Amniotic epithelial cell (primary cell): ENCODE data around the gene FBXO8.
"Not testable (repeated sequence)": the region's sequence is repeated elsewhere in the genome, so short reads cannot be mapped to it uniquely, and the experiment has no call there.

Experiments used
- DNase-seq: peaks from one replicate; pipeline ENCODE4 v3.0.0-alpha.2; 2010; ENCODE audit warnings: low read depth

Gene FBXO8, protein sequence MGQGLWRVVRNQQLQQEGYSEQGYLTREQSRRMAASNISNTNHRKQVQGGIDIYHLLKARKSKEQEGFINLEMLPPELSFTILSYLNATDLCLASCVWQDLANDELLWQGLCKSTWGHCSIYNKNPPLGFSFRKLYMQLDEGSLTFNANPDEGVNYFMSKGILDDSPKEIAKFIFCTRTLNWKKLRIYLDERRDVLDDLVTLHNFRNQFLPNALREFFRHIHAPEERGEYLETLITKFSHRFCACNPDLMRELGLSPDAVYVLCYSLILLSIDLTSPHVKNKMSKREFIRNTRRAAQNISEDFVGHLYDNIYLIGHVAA

DNA sequence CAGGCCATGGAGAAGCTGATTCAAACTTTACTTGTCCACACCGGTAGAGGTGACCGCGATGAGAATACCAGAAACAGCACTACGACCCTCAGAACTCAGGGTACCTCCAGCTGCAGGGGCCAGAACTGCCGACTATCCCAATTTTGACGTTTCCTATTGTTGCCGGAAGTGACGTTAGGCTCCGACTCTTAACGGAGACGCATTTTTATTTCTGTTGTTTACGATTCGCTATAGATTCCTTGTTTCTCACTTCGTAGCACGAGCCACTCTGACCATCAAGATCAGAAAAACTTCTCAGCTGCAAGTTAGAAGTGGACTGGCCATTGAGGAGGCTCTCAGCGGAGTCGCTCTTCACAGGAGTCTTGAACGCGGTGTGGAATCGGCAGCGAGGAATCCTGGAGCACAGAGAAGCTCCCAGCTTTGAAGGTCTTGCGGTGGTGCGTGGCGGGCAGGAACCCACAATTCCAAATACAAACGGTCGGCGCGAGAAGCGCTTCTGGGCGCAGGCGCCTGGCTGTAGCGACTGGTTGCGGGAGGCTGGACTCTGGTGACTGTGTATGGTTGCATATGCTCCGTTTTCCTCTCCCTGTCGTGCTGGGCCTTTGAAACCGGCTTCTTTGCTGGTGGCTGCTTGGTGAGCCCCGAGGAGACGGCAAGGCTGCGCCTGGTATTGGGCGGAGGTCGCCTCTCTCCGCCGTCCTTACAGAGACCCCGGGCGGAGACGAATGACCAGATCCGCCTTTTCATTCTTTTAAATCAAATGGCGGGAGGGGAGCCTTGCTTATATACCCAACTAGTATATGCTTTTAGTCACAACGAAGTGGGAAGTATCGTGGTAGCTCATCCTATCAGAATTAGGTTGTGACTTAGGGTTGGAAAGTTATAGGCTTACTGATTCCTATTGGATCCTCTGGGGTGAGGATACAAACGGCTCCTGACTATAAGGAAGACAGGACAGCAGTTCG lies at the start of gene FBXO8, which contains the start of gene CEP44:
Gene FBXO8, minus strand, starts transcription at position 161 of the 965 bp plus-strand sequence. CDS start 20,575 bp downstream, outside the sequence.
Gene CEP44, plus strand, starts transcription at position 405 of the 965 bp plus-strand sequence. CDS start 15,211 bp downstream, outside the sequence.
- peak; percentile 80 for DNase-seq

DNA sequence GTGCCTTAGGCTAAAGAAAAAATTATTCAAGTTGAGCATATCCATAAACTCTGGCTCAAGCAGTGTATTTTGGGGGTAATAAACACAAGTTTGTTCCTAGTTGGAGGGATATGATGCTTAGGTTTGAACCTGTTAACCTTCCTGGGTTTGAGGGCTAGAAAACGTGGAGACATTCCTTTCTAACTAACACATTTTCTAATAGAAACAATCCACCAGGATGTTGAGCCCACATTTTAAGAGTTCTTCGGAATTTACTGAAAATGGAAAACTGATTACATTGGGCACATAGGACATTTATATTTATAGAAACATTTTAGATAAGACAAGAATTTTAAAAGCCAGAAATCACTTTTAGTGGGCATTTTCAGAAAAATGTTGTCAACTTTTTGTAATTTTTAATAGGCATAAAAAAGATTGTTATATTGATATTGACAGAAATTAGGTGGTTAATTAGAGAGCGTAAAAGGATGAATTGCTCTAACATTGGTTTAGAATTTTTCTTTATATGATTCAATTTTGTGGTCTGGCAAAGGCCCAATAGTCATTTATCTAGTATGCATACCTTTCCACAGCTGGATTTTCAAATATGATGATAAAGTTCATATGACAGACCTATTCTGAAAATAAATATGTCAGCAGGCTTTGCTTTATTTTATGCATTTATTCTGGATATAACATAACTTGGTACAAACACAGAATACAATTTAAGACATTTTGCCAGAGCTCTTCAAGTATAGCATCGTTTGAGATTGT lies 49.5 kb upstream of the FBXO8 start:
- DNase-seq: peak; percentile 70

GRCh38 chr4:174324725-174325124 lies 41.3 kb upstream of the FBXO8 start:
- peak; percentile 83 for DNase-seq

DNA sequence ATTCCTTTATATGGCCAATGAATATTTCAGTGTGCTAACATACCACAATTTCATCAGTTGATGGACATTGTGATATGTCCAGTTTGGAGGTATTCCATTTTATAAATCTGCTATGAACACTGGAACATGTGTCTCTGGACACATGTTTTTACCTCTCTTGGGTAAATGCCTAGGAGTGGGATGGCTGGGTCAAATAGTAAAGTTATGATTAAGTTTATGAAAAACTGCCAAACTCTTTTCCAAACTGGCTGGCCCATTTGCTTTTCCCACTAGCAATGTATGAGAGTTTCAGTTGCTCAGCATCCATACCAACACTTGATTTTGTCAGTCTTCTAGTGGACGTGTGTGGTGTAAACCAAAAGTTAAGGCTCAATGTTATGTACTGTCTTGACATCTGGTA lies 40.8 kb upstream of the FBXO8 start:
- DNase-seq: no peak

GRCh38 chr4:174320494-174321199 lies 37.2 kb upstream of the FBXO8 start:
- no peak for DNase-seq

GRCh38 chr4:174318829-174319764 lies 35.6 kb upstream of the FBXO8 start:
- DNase-seq: peak; percentile 38

GRCh38 chr4:174317531-174317930 lies 34.1 kb upstream of the FBXO8 start:
- DNase-seq: no peak

DNA sequence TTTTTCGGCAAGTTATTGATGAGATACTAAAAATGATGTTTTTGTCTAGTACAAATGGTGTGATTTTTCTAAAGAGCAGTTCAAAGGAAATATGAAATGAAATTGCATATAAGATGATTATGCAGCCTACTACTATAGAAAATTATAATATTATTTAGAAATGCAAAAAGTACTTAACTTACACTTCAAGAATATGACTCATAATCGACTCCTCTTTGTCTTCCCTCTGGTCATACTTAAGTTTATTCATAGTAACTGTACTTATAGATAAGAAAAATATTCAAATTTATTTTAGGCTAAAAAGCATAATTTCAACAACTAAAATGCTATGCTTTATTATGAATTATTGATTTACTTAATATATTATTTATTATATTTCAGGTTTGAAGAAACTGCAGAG lies 33.5 kb upstream of the FBXO8 start:
- peak; percentile 36 for DNase-seq

DNA sequence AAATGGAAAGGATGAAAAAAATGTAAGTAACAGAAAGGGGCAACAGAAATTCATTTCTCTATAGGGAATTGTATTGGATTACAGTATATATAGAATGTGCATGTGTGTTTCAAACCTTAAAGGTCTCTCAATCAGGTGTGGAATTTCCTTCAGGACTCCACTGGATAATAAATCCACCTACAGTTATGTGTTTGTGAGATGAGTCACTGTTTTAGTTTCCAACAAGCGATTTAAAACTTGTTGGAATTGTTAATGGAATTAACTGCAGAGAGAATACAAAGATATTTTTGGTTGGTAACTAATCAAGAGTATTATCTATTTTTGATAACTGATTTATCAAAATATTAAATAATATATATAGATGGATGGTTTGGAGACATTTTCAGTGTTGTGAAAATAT lies 33.1 kb upstream of the FBXO8 start:
- DNase-seq: peak; percentile 38

GRCh38 chr4:174314770-174315169 lies 31.3 kb upstream of the FBXO8 start:
- peak; percentile 85 for DNase-seq

GRCh38 chr4:174314274-174314673 lies 30.8 kb upstream of the FBXO8 start:
- no peak for DNase-seq

GRCh38 chr4:174312993-174313392 lies 29.5 kb upstream of the FBXO8 start:
- no peak for DNase-seq

DNA sequence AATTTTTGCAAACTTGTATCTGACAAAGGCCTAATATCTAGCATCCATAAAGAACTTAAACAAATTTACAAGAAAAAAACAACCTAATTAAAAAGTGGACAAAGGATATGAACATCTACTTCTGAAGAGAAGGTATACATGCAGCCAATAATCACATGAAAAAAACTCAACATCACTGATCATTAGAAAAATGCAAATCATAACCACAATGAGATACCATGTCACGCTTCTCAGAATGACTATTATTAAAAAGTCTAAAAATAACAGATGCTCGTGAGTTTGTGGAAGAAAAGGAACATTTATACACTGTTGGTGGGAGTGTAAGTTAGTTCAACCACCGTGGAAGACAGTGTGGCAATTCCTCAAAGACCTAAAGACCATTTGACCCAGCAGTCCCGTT lies 24.2 kb upstream of the FBXO8 start:
- no peak for DNase-seq

- DNase-seq: no peak
Observed at GRCh38 chr4:174305961-174306360, 22.5 kb upstream of the FBXO8 start.

DNA sequence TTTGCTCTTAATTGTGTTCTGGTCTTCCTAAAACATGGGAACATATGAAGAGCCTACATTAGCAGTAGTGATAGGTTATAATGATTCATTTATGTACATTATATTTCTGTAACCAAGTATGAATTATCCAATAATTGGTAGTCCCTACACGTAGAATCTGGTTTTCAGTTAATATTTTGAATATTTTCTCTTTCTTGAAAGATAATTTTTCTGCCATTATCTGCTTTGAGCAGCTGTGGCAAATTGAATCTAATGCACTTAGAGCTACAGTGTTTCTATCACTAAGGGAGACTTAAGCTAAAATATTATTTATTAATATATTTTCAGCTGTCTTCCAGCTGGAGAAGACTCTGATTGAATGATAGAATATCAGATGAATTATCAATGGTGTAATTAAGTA lies 21.2 kb upstream of the FBXO8 start:
- DNase-seq: no peak

DNA sequence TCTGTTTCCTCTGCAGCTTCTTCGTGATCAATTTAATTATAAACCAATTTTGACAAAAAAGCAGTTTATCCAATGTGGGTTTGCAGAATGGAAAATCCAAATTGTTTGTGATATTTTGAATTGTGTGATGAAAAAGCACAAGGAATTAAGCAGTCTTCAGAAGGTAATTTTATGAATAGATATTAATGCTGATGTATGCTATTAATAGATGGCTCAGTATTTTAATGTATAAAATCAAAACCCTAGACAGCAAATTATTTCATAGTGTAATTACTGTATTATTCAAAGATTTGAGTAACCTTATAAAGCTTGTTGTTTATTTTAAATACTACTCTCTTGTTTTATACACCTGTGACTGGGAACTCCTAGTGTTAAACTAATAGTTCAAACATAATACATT lies 20.2 kb upstream of the FBXO8 start:
- DNase-seq: no peak

DNA sequence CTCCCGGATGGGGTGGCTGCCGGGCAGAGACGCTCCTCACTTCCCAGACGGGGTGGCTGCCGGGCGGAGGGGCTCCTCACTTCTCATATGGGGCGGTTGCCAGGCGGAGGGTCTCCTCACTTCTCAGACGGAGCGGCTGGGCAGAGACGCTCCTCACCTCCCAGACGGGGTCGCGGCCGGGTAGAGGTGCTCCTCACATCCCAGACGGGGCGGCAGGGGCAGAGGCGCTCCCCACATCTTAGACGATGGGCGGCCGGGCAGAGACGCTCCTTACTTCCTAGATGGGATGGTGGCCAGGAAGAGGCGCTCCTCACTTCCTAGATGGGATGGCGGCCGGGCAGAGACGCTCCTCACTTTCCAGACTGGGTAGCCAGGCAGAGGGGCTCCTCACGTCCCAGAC lies 11.7 kb upstream of the FBXO8 start:
- not testable (repeated sequence) for DNase-seq

- DNase-seq: not testable (repeated sequence)
Observed at GRCh38 chr4:174294641-174295040, 11.2 kb upstream of the FBXO8 start.

DNA sequence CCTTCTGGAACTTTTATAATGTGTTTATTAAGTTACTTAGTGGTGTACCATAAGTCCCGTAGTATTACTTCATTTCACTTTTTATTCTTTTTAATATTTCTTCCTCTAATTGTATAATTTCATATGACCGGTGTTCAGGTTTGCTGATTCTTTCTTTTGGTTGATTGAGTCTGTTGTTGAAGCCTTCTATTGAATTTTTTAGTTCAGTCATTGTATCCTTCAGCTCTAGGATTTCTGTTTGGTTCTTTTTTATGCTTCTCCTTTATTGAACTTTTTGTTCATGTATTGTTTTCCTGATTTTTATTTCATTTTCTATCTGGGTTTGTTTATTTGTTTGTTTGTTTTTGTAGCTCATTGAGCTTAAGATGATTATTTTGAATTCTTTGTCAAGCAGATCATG lies 9.0 kb upstream of the FBXO8 start:
- DNase-seq: peak; percentile 10

DNA sequence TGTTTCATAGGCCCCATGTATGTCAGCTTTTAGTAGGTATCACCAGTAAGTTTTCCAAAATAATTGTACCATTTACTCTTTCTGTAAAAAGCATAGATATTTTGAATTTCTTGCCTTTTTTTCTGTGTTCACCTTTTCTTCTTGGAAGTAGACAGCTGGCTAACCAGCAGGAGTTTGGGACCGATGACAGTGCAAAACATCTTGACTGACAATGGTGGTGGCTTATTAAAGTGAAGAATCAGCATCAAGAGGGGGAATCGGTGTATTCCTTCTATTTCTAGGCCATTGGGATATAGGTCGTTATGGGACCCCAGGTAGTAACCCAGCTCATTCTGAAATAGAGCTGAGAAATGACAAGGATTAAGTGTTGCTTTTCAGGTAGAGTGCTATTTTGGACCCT lies 3.4 kb upstream of the FBXO8 start:
- no peak for DNase-seq
